Tibial artery (tissue), 4 donors: ENCODE data around the gene DCAF7.

Experiments
- DNase-seq, 2 donors: peaks; one replicate each; pipeline ENCODE4 v3.0.0-alpha.2; 2019
- H3K27ac ChIP-seq, 2 donors: fragments of 200-600 bp; sonication (generic) in 1 of 2; 1 replicate in 1 of 2; 2 replicates in 1 of 2; pipeline ENCODE4 v1.5.1; 2018 to 2019; ENCODE audit warnings: mild to moderate bottlenecking in 1 of 2
- H3K27me3 ChIP-seq, 2 donors: fragments of 200-600 bp; sonication (generic) in 1 of 2; one replicate each; pipeline versions ENCODE4 v1.5.1 to v1.6.0; 2016 to 2019
- H3K36me3 ChIP-seq, 3 donors: fragments of 200-600 bp; sonication (generic) in 2 of 3; one replicate each; pipeline ENCODE4 v1.5.1; 2016 to 2019; ENCODE audit warnings: mild to moderate bottlenecking in 2 of 3
- H3K4me1 ChIP-seq, 4 donors: fragments of 200-600 bp; sonication (generic) in 2 of 4; 1 replicate in 3 of 4; 2 replicates in 1 of 4; pipeline ENCODE4 v1.5.1; 2016 to 2019
- H3K4me3 ChIP-seq, 2 donors: fragments of 200-600 bp; sonication (generic) in 1 of 2; 1 replicate in 1 of 2; 2 replicates in 1 of 2; pipeline ENCODE4 v1.5.1; 2018 to 2019; ENCODE audit warnings: mild to moderate bottlenecking in 2 of 2
- H3K9me3 ChIP-seq, 3 donors: fragments of 200-600 bp; sonication (generic) in 1 of 3; one replicate each; pipeline ENCODE4 v1.5.1; 2016 to 2019
- intact Hi-C: fragments of 100-400 bp; cut with DNase I; formaldehyde crosslinking; loops from one replicate; pipeline ENCODE4 v1.15.0; 2023; ENCODE audit warnings: low total_unique reads
- TF ChIP-seq, protein P1 (sequence below), 2 experiments: fragments of 200-600 bp in 1 of 2; fragments of 450-650 bp in 1 of 2; IDR thresholded peaks; one replicate each; pipeline ENCODE4 v1.5.1; 2017 to 2019; ENCODE audit warnings: antibody characterized with exemption in 2 of 2, mild to moderate bottlenecking in 1 of 2, moderate library complexity in 1 of 2

The DCAF7 gene

DNA sequence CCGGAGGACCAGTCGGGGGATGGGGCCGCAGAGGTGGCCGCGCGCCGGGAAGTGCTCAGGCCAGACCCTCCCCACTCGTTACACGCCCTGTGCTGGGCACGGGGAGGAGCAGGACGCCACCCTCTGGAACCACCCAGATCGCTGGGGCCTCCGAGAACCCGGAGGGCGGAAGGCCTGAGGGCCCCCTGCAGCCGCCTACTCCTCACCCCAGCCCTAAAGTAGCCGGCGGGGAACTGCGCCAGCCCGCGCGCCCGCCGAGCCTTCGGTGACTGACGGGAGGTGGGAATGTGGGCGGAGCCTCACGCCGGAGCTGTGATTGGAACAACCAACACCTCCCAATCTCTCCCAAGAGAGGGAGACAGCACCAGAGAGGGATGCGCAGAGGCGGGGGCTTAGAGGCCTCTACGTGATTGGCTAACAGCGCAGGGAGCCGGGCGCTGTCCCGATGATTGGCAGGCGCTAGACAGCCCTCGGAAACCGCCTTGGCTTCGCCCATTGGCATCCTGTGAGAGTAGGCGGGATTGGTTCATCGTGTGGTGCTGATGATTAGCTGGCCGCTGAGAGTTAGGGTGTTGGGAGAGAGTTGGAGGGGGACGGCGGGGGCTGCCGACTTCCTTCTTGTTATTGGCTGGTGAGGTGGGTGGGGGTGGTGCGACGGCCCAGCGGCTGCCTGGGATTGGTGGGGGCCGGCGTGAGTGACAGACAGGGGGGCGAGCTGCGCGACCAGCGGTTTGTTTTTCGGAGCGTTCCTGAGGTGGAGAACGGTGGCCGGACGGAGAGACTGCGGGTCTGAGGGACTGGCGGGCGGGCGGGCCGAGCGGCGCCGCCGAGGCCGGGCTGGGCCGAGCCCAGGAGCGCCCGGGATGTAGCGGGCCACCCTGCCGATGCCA lies 71.7 kb downstream of the DCAF7 start, which contains the start of gene MAP3K3:
MAP3K3 (plus strand) TSS at position 734 of the 890 bp plus-strand sequence. CDS start 343 bp downstream, outside the sequence.
- H3K27me3 ChIP-seq, result no peaks in the 10 kb centered on the region
- no peaks in the 10 kb centered on the region for H3K9me3 ChIP-seq
- TF ChIP-seq, protein P1, sequence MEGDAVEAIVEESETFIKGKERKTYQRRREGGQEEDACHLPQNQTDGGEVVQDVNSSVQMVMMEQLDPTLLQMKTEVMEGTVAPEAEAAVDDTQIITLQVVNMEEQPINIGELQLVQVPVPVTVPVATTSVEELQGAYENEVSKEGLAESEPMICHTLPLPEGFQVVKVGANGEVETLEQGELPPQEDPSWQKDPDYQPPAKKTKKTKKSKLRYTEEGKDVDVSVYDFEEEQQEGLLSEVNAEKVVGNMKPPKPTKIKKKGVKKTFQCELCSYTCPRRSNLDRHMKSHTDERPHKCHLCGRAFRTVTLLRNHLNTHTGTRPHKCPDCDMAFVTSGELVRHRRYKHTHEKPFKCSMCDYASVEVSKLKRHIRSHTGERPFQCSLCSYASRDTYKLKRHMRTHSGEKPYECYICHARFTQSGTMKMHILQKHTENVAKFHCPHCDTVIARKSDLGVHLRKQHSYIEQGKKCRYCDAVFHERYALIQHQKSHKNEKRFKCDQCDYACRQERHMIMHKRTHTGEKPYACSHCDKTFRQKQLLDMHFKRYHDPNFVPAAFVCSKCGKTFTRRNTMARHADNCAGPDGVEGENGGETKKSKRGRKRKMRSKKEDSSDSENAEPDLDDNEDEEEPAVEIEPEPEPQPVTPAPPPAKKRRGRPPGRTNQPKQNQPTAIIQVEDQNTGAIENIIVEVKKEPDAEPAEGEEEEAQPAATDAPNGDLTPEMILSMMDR (IDR thresholded peaks at IDR 0.05), result no peak
- peaks cover 0 to 37% (median 19%) of the 10 kb centered on the region in 4 donors for H3K4me1 ChIP-seq
- DNase-seq, result peak; percentile 100
- peak within 1 kb of the TSS; percentile 67 to 88 for H3K4me3 ChIP-seq
- intact Hi-C loops, result loop anchor here (5.0 kb wide), 1 partner anchor 70 kb away; the partner anchor contains the start of gene DCAF7
- H3K27ac ChIP-seq, result peak within 1 kb of the TSS; percentile 82
- H3K36me3 ChIP-seq, result no peaks in the 10 kb centered on the region

DNA sequence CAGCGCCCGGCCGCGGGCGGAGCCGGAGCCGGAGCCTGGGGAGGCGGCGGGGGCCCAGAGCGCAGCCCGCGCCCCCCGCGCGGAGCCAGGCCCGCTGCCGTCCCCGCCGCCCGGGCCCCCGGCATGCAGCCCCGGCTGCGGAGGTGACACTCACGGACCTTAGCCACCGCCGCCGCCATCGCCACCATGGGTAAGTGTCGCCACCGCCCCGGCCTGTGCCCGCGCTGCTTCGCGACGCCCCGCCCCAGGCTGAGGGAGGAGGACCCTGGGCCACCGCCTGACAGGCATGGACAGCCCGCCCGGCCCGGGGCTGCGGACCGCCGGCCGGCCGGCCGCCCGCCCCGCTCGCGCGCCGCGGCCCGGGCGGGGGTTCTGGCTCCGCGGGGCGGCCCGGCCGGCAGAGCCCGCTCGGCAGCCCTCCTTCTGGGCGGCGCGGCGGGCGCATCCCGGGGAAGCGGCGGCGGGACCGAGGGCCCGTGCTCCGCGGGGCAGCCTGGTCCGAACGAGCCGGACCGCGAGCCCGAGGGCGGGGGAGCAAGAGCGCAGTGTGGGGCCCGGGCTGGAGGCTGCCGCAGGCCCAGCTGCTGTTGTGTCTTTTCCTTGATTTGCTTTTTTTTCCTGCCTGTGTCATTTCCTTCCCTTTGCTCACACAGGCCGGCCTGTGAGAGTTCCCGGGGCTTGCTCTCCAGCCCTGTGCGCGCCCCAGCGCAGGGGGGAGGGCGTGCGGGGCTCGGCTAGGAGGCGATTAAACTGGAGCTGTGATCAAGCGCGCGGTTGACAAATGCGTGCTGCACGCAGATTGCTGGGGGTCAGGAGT lies 72.5 kb downstream of the DCAF7 start:
- TF ChIP-seq, protein P1 (IDR thresholded peaks at IDR 0.05), result no peak
- peak overlapping the region; percentile 79 to 82 for H3K27ac ChIP-seq
- no peaks in the 10 kb centered on the region for H3K27me3 ChIP-seq
- no peaks in the 10 kb centered on the region for H3K9me3 ChIP-seq
- H3K4me1 ChIP-seq, result peaks cover 0 to 45% (median 23%) of the 10 kb centered on the region in 4 donors
- intact Hi-C loops, result loop anchor here (5.0 kb wide), 1 partner anchor 70 kb away; the partner anchor contains the start of gene DCAF7
- peak; percentile 70 to 86 for DNase-seq
- H3K4me3 ChIP-seq, result peak overlapping the region; percentile 67 to 88
- H3K36me3 ChIP-seq, result no peaks in the 10 kb centered on the region

DNA sequence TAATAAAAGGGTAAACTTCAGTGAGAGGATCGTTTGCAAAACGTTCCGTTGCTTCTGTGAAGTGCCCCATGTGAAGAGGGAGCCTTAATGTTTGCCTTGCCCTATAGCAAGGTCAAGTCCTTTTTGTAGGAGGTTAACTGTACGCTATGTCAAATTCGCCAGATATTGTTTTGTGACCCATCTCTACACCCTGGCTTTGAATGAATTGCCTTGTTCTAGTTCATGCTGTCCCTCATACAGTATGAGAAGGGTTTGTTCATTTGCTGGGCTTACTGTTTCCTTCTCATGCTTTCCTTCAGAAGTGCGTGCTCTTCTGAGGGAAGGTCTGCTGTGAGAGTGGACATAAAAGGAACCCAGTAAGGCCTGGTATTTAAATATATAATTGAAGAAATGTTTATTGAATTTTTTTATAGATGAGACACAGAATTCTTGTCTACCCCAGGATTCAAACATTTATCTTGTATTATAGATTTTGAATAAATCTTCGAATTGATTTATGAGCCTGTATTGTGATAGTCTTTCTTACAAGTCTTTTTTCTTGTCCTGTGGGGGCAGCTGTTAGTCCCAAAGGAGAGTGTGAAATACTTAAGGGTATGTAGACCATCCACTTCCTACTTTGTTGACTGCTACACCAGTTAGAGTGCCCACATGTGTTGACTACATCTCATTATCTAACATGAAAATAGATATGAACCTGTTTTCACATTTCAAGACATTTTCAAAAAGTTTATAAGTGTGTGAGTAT lies 73.7 kb downstream of the DCAF7 start:
- Histone ChIP-seq H3K27me3 (no peaks in the 10 kb centered on the region), H3K36me3 (peaks cover 0 to 4% (median 0%) of the 10 kb centered on the region in 3 donors), H3K9me3 (no peaks in the 10 kb centered on the region), H3K27ac (peak overlapping the region in 1 of 2 donors; percentile 82), H3K4me3 (peak overlapping the region; percentile 67 to 88), H3K4me1 (peaks cover 0 to 49% (median 23%) of the 10 kb centered on the region in 4 donors)
- DNase-seq, result no peak
- TF ChIP-seq, protein P1 (IDR thresholded peaks at IDR 0.05), result no peak
- intact Hi-C loops, result loop anchor here (5.0 kb wide), 1 partner anchor 72 kb away; the partner anchor contains the start of gene DCAF7

DNA sequence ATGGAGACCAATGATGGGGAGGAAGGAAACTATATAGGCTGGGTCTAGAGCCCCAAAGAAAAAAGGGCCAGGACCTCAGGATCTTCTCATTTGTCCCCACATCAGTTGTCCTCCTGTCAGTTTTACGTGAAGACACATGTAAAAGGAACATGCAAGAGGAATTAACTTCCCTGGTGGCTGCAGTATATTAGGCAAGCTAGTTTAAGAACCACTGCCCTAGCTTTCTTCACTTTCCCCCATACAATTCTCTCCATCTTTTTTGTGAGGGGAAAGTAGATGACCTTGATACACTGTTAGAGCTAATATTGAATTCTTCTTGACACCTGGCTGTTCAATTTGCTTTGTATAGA lies 74.2 kb downstream of the DCAF7 start:
- H3K9me3 ChIP-seq, result no peaks in the 10 kb centered on the region
- intact Hi-C loops, result loop anchor here (5.0 kb wide), 1 partner anchor 72 kb away; the partner anchor contains the start of gene DCAF7
- H3K4me3 ChIP-seq, result peak overlapping the region in 1 of 2 donors; percentile 88
- H3K36me3 ChIP-seq, result peaks cover 0 to 5% (median 4%) of the 10 kb centered on the region in 3 donors
- H3K27ac ChIP-seq, result no peak overlapping the region
- TF ChIP-seq, protein P1 (IDR thresholded peaks at IDR 0.05), result no peak
- H3K27me3 ChIP-seq, result no peaks in the 10 kb centered on the region
- peaks cover 0 to 54% (median 23%) of the 10 kb centered on the region in 4 donors for H3K4me1 ChIP-seq
- DNase-seq, result no peak
